HG03571 (cell line): ENCODE measurements around the gene ATP2B2.

Experiments
- ATAC-seq: cut with Tn5 transposase; IDR thresholded peaks from one replicate; pipeline ENCODE4 v1.9.1; 2021; ENCODE audit not compliant: unreplicated experiment

Gene ATP2B2

GRCh38 chr3:10350324-10350985, 154.9 kb downstream of the ATP2B2 start:
- ATAC-seq, result no peak

GRCh38 chr3:10349801-10350200, 155.6 kb downstream of the ATP2B2 start:
- ATAC-seq, result no peak

GRCh38 chr3:10348404-10348721, 157.0 kb downstream of the ATP2B2 start:
- no peak for ATAC-seq

GRCh38 chr3:10347648-10348403, 157.6 kb downstream of the ATP2B2 start:
- no peak for ATAC-seq

- no peak for ATAC-seq
Observed at GRCh38 chr3:10345911-10346310, 159.5 kb downstream of the ATP2B2 start.

- no peak for ATAC-seq
Observed at GRCh38 chr3:10344944-10345575, 160.3 kb downstream of the ATP2B2 start.

- ATAC-seq, result no peak
Observed at GRCh38 chr3:10344147-10344943, 161.0 kb downstream of the ATP2B2 start.

- no peak for ATAC-seq
Observed at GRCh38 chr3:10343526-10343925, 161.9 kb downstream of the ATP2B2 start.

- no peak for ATAC-seq
Observed at GRCh38 chr3:10342781-10343180, 162.6 kb downstream of the ATP2B2 start.

- ATAC-seq, result no peak
Observed at GRCh38 chr3:10341901-10342398, 163.4 kb downstream of the ATP2B2 start.

- no peak for ATAC-seq
Observed at GRCh38 chr3:10340476-10340875, 164.9 kb downstream of the ATP2B2 start.

GRCh38 chr3:10340046-10340445, 165.3 kb downstream of the ATP2B2 start:
- no peak for ATAC-seq

GRCh38 chr3:10339376-10339955, 165.9 kb downstream of the ATP2B2 start:
- no peak for ATAC-seq

- no peak for ATAC-seq
Observed at GRCh38 chr3:10338591-10339353, 166.6 kb downstream of the ATP2B2 start.

- no peak for ATAC-seq
Observed at GRCh38 chr3:10338164-10338470, 167.3 kb downstream of the ATP2B2 start.

GRCh38 chr3:10337323-10338163, 167.8 kb downstream of the ATP2B2 start:
- no peak for ATAC-seq

GRCh38 chr3:10336761-10337160, 168.6 kb downstream of the ATP2B2 start:
- ATAC-seq, result no peak

- ATAC-seq, result no peak
Observed at GRCh38 chr3:10335871-10336622, 169.3 kb downstream of the ATP2B2 start.
